Measurements from ENCODE around the gene SERPINA1. TPM values are rescaled to one million over a fixed set of nuclear protein-coding genes. Genes with fewer than 3 reads are reported as not detected.

Gene SERPINA1
- total and polyA plus RNA-seq, 2 of the 13 experiments (the other 11 are each of a cell fraction or from before 2014, with no cell fraction given) = 3,266 to 11,015 TPM

GRCh38 chr14:94400422-94400841 lies 12.0 kb upstream of the SERPINA1 start (continued):
- TF ChIP-seq RERE (CRISPR knock-in tag; IDR thresholded peaks at IDR 0.05; ENCODE audit: low read depth) (no peak), ZNF17 (CRISPR knock-in tag; IDR thresholded peaks at IDR 0.05) (no peak), PRDM10 (CRISPR knock-in tag; IDR thresholded peaks at IDR 0.05; ENCODE audit: low read depth) (no peak), MYPOP (CRISPR knock-in tag; IDR thresholded peaks at IDR 0.05) (no peak), ARHGAP35 (CRISPR knock-in tag; IDR thresholded peaks at IDR 0.05; ENCODE audit: borderline replicate concordance) (no peak), HBP1 (CRISPR knock-in tag; IDR thresholded peaks at IDR 0.05; ENCODE audit: low read depth) (no peak), NPAS2 (CRISPR knock-in tag; IDR thresholded peaks at IDR 0.05; ENCODE audit: borderline replicate concordance) (no peak), ELF4 (CRISPR knock-in tag; IDR thresholded peaks at IDR 0.05; ENCODE audit: borderline replicate concordance) (no peak), PBX2 (CRISPR knock-in tag; IDR thresholded peaks at IDR 0.05) (no peak), ZBTB44 (CRISPR knock-in tag; IDR thresholded peaks at IDR 0.05) (no peak), HNF4G (IDR thresholded peaks at IDR 0.05; ENCODE audit: borderline replicate concordance, low read depth, low read length) (peak; percentile 80), HNF4G (CRISPR knock-in tag; IDR thresholded peaks at IDR 0.05; ENCODE audit: borderline replicate concordance, low read depth) (no peak)
